Measurements from ENCODE around the gene CLDN6. TPM values are rescaled to one million over a fixed set of nuclear protein-coding genes. Genes with fewer than 3 reads are reported as not detected.

The CLDN6 gene
- total and polyA plus RNA-seq, 4 experiments from 2014 or later: not detected

GRCh38 chr16:2992383-2993081 lies 25.5 kb downstream of the CLDN6 start:
- Mint-ChIP-seq H3K9me3 (no peaks in the 10 kb centered on the region), H3K36me3 (no peaks in the 10 kb centered on the region), H3K4me1 (no peaks in the 10 kb centered on the region), H3K27ac (no peak overlapping the region), H3K27me3 (peaks cover 0 to 2% of the 10 kb centered on the region in 2 donors), H3K4me3 (no peak overlapping the region)
- H3K27me3 ChIP-seq (ENCODE audit: insufficient read depth, low read length): no peaks in the 10 kb centered on the region
- H3K4me3 ChIP-seq (ENCODE audit: low read length in 2 of 2): no peak overlapping the region
- H3K4me1 ChIP-seq (ENCODE audit: insufficient read depth, low read length): no peaks in the 10 kb centered on the region
- H3K9me3 ChIP-seq (ENCODE audit: control insufficient read depth in 1 of 2, low read length in 2 of 2): no peaks in the 10 kb centered on the region
- H3K27ac ChIP-seq (ENCODE audit: low read depth, low read length): no peak overlapping the region
- DNase-seq: peak in 1 of 5 donors; percentile 33
- CTCF ChIA-PET (ENCODE audit: partially characterized antibody): interaction anchor here (1.2 kb wide), 1 partner anchor 10 kb away, joined by 3 read pairs; no protein-coding TSS in a partner anchor
- intact Hi-C loops (cut with micrococcal nuclease): no loop called here
- H3K36me3 ChIP-seq (ENCODE audit: insufficient read depth, low read length): no peaks in the 10 kb centered on the region
- POLR2A ChIA-PET (ENCODE audit: partially characterized antibody): interaction anchor here (0.8 kb wide), 1 partner anchor 81 kb away, joined by 4 read pairs; the partner anchor contains the start of gene FLYWCH1

GRCh38 chr16:2991566-2992261 lies 26.3 kb downstream of the CLDN6 start:
- Mint-ChIP-seq H3K27ac (no peak overlapping the region), H3K9me3 (no peaks in the 10 kb centered on the region), H3K36me3 (no peaks in the 10 kb centered on the region), H3K27me3 (peaks cover 0 to 2% of the 10 kb centered on the region in 2 donors), H3K4me1 (no peaks in the 10 kb centered on the region), H3K4me3 (no peak overlapping the region)
- peak in 1 of 5 donors; percentile 35 for DNase-seq
- ChIA-PET POLR2A (ENCODE audit: partially characterized antibody) (interaction anchor here (0.8 kb wide), 1 partner anchor 80 kb away, joined by 4 read pairs; the partner anchor contains the start of gene FLYWCH1), CTCF (ENCODE audit: partially characterized antibody) (interaction anchor here (1.0 to 1.2 kb wide), 2 partner anchors 11 kb away, joined by 3 read pairs; no protein-coding TSS in a partner anchor)
- Histone ChIP-seq H3K4me3 (ENCODE audit: low read length in 2 of 2) (no peak overlapping the region), H3K27me3 (ENCODE audit: insufficient read depth, low read length) (no peaks in the 10 kb centered on the region), H3K27ac (ENCODE audit: low read depth, low read length) (no peak overlapping the region), H3K36me3 (ENCODE audit: insufficient read depth, low read length) (no peaks in the 10 kb centered on the region), H3K4me1 (ENCODE audit: insufficient read depth, low read length) (no peaks in the 10 kb centered on the region), H3K9me3 (ENCODE audit: control insufficient read depth in 1 of 2, low read length in 2 of 2) (no peaks in the 10 kb centered on the region)
- intact Hi-C loops (cut with micrococcal nuclease): no loop called here

DNA sequence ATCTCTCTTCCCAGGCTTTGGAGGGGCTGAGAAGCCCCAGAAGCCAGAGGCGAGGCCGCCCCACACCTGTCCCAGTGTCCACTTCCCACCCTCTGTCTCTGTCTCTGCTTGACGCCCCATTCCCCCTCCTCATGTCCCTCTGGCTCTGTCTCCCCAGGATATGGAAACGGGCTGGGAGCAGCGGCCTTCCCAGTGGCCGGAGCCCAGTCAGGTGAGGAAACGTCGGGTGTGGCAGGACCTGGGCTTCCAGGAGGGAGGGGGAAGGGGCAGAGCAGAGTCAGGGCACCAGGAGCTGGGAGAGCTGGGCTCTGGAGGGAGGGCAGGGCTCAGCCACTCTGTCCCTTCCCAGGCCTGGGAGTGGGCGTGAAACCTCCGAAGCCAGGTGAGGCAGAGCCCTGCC lies 27.1 kb downstream of the CLDN6 start:
- ChIA-PET CTCF (ENCODE audit: partially characterized antibody) (interaction anchor here (1.0 kb wide), 1 partner anchor 10 kb away, joined by 3 read pairs; no protein-coding TSS in a partner anchor), POLR2A (ENCODE audit: partially characterized antibody) (no interaction called here)
- H3K27ac ChIP-seq (ENCODE audit: low read depth, low read length): no peak overlapping the region
- H3K36me3 Mint-ChIP-seq: no peaks in the 10 kb centered on the region
- no peak overlapping the region for H3K27ac Mint-ChIP-seq
- no peak overlapping the region for H3K4me3 Mint-ChIP-seq
- peaks cover 0 to 2% of the 10 kb centered on the region in 2 donors for H3K27me3 Mint-ChIP-seq
- no peaks in the 10 kb centered on the region for H3K9me3 ChIP-seq (ENCODE audit: control insufficient read depth in 1 of 2, low read length in 2 of 2)
- no peak overlapping the region for H3K4me3 ChIP-seq (ENCODE audit: low read length in 2 of 2)
- DNase-seq: no peak
- H3K36me3 ChIP-seq (ENCODE audit: insufficient read depth, low read length): no peaks in the 10 kb centered on the region
- H3K4me1 ChIP-seq (ENCODE audit: insufficient read depth, low read length): no peaks in the 10 kb centered on the region
- no peaks in the 10 kb centered on the region for H3K4me1 Mint-ChIP-seq
- H3K9me3 Mint-ChIP-seq: no peaks in the 10 kb centered on the region
- no peaks in the 10 kb centered on the region for H3K27me3 ChIP-seq (ENCODE audit: insufficient read depth, low read length)
- intact Hi-C loops (cut with micrococcal nuclease): no loop called here

- ChIA-PET CTCF (ENCODE audit: partially characterized antibody) (no interaction called here), POLR2A (ENCODE audit: partially characterized antibody) (no interaction called here)
- intact Hi-C loops (cut with micrococcal nuclease): no loop called here
- Mint-ChIP-seq H3K27me3 (peaks cover 0 to 2% of the 10 kb centered on the region in 2 donors), H3K36me3 (no peaks in the 10 kb centered on the region), H3K4me1 (peaks cover 0 to 5% (median 2%) of the 10 kb centered on the region in 4 donors), H3K4me3 (no peak overlapping the region), H3K9me3 (no peaks in the 10 kb centered on the region), H3K27ac (no peak overlapping the region)
- no peaks in the 10 kb centered on the region for H3K9me3 ChIP-seq (ENCODE audit: control insufficient read depth in 1 of 2, low read length in 2 of 2)
- H3K4me1 ChIP-seq (ENCODE audit: insufficient read depth, low read length): peaks cover 4% of the 10 kb centered on the region
- no peak overlapping the region for H3K27ac ChIP-seq (ENCODE audit: low read depth, low read length)
- no peaks in the 10 kb centered on the region for H3K27me3 ChIP-seq (ENCODE audit: insufficient read depth, low read length)
- no peak for DNase-seq
- no peaks in the 10 kb centered on the region for H3K36me3 ChIP-seq (ENCODE audit: insufficient read depth, low read length)
- no peak overlapping the region for H3K4me3 ChIP-seq (ENCODE audit: low read length in 2 of 2)
These were observed 29.3 kb downstream of the CLDN6 start for GRCh38 chr16:2988590-2989099.

GRCh38 chr16:2987833-2988232 lies 30.1 kb downstream of the CLDN6 start:
- POLR2A ChIA-PET (ENCODE audit: partially characterized antibody): no interaction called here
- CTCF ChIA-PET (ENCODE audit: partially characterized antibody): no interaction called here
- no peaks in the 10 kb centered on the region for H3K9me3 ChIP-seq (ENCODE audit: control insufficient read depth in 1 of 2, low read length in 2 of 2)
- Mint-ChIP-seq H3K27ac (no peak overlapping the region), H3K4me3 (no peak overlapping the region), H3K27me3 (peaks cover 0 to 2% of the 10 kb centered on the region in 2 donors), H3K36me3 (no peaks in the 10 kb centered on the region), H3K4me1 (peaks cover 0 to 6% (median 2%) of the 10 kb centered on the region in 4 donors), H3K9me3 (no peaks in the 10 kb centered on the region)
- no peak overlapping the region for H3K4me3 ChIP-seq (ENCODE audit: low read length in 2 of 2)
- H3K36me3 ChIP-seq (ENCODE audit: insufficient read depth, low read length): no peaks in the 10 kb centered on the region
- H3K27ac ChIP-seq (ENCODE audit: low read depth, low read length): no peak overlapping the region
- DNase-seq: no peak
- H3K27me3 ChIP-seq (ENCODE audit: insufficient read depth, low read length): no peaks in the 10 kb centered on the region
- intact Hi-C loops (cut with micrococcal nuclease): no loop called here
- peaks cover 5% of the 10 kb centered on the region for H3K4me1 ChIP-seq (ENCODE audit: insufficient read depth, low read length)

- Mint-ChIP-seq H3K27me3 (peaks cover 0 to 2% of the 10 kb centered on the region in 2 donors), H3K4me1 (peaks cover 0 to 6% (median 2%) of the 10 kb centered on the region in 4 donors), H3K4me3 (no peak overlapping the region), H3K27ac (no peak overlapping the region), H3K36me3 (no peaks in the 10 kb centered on the region), H3K9me3 (no peaks in the 10 kb centered on the region)
- no peak for DNase-seq
- no peak overlapping the region for H3K4me3 ChIP-seq (ENCODE audit: low read length in 2 of 2)
- no peaks in the 10 kb centered on the region for H3K36me3 ChIP-seq (ENCODE audit: insufficient read depth, low read length)
- H3K27me3 ChIP-seq (ENCODE audit: insufficient read depth, low read length): no peaks in the 10 kb centered on the region
- intact Hi-C loops (cut with micrococcal nuclease): no loop called here
- CTCF ChIA-PET (ENCODE audit: partially characterized antibody): no interaction called here
- H3K4me1 ChIP-seq (ENCODE audit: insufficient read depth, low read length): peaks cover 5% of the 10 kb centered on the region
- no peak overlapping the region for H3K27ac ChIP-seq (ENCODE audit: low read depth, low read length)
- H3K9me3 ChIP-seq (ENCODE audit: control insufficient read depth in 1 of 2, low read length in 2 of 2): no peaks in the 10 kb centered on the region
- POLR2A ChIA-PET (ENCODE audit: partially characterized antibody): no interaction called here
These were observed 30.7 kb downstream of the CLDN6 start for GRCh38 chr16:2987286-2987685.

GRCh38 chr16:2986623-2987188 lies 31.3 kb downstream of the CLDN6 start:
- ChIA-PET POLR2A (ENCODE audit: partially characterized antibody) (no interaction called here), CTCF (ENCODE audit: partially characterized antibody) (no interaction called here)
- H3K4me3 ChIP-seq (ENCODE audit: low read length in 2 of 2): no peak overlapping the region
- Mint-ChIP-seq H3K27ac (no peak overlapping the region), H3K4me1 (peaks cover 0 to 8% (median 4%) of the 10 kb centered on the region in 4 donors), H3K4me3 (no peak overlapping the region), H3K9me3 (no peaks in the 10 kb centered on the region), H3K36me3 (peaks cover 0 to under 1% of the 10 kb centered on the region in 2 donors), H3K27me3 (no peaks in the 10 kb centered on the region)
- no peaks in the 10 kb centered on the region for H3K9me3 ChIP-seq (ENCODE audit: control insufficient read depth in 1 of 2, low read length in 2 of 2)
- no peaks in the 10 kb centered on the region for H3K36me3 ChIP-seq (ENCODE audit: insufficient read depth, low read length)
- intact Hi-C loops (cut with micrococcal nuclease): no loop called here
- H3K27ac ChIP-seq (ENCODE audit: low read depth, low read length): no peak overlapping the region
- no peak for DNase-seq
- no peaks in the 10 kb centered on the region for H3K27me3 ChIP-seq (ENCODE audit: insufficient read depth, low read length)
- H3K4me1 ChIP-seq (ENCODE audit: insufficient read depth, low read length): peaks cover 5% of the 10 kb centered on the region
